ENCODE results near the gene FCN1. TPM values are rescaled to one million over a fixed set of nuclear protein-coding genes. Genes with fewer than 3 reads are reported as not detected.

FCN1 gene
- total and polyA plus RNA-seq, 2 of the 8 experiments (the other 6 are each of a cell fraction or from before 2014, with no cell fraction given): not detected

GRCh38 chr9:134936346-134937163, 18.8 kb upstream of the FCN1 start:
- H4K91ac ChIP-seq (replicated peaks; ENCODE audit: insufficient read length, low read length): no peak overlapping the region
- H3K4me3 ChIP-seq (ENCODE audit: extremely low read depth in 1 of 4, insufficient read depth in 2 of 4, low read depth in 3 of 4, low read length in 4 of 4): no peak overlapping the region
- H2AFZ ChIP-seq (ENCODE audit: low read length): no peak overlapping the region
- no peak overlapping the region for H3K56ac ChIP-seq (replicated peaks; ENCODE audit: insufficient read length, low read depth, low read length)
- no peak overlapping the region; the same call in 1 of the 2 replicates for H3K18ac ChIP-seq (ENCODE audit: extremely low read depth, low read length)
- FAIRE-seq: no peak
- H2BK20ac ChIP-seq (ENCODE audit: low read length): no peak overlapping the region
- no peak overlapping the region for H3K14ac ChIP-seq (ENCODE audit: insufficient read length)
- peak overlapping the region; percentile 65; the same call in 1 of the 2 replicates for H2AK5ac ChIP-seq (ENCODE audit: low read depth, low read length)
- H3K27ac ChIP-seq (ENCODE audit: low read depth, low read length): no peak overlapping the region
- no peak overlapping the region for H3K23ac ChIP-seq (ENCODE audit: insufficient read length)
- H3K9me3 ChIP-seq (ENCODE audit: insufficient read depth in 2 of 2, low read depth in 1 of 2, low read length in 1 of 2): no peaks in the 10 kb centered on the region
- CTCF ChIA-PET (ENCODE audit: partially characterized antibody): interaction anchor here (1.2 to 1.6 kb wide), 2 partner anchors 46 to 71 kb away, joined by 3 to 4 read pairs; no protein-coding TSS in a partner anchor
- H3K23me2 ChIP-seq (ENCODE audit: low read depth, low read length): no peaks in the 10 kb centered on the region
- TF ChIP-seq SP1 (IDR thresholded peaks at IDR 0.05; ENCODE audit: low read depth, low read length) (peak; percentile 32; the same call in 1 of the 2 replicates), MAX (IDR thresholded peaks at IDR 0.05) (no peak)
- no peaks in the 10 kb centered on the region for H3K79me1 ChIP-seq (ENCODE audit: low read depth, low read length)
- H3K4me2 ChIP-seq (ENCODE audit: insufficient read depth in 1 of 2, low read depth in 2 of 2, low read length in 2 of 2): no peak overlapping the region
- no peak for DNase-seq (ENCODE audit: low read depth in 1 of 2, low spot score in 2 of 2)
- no peaks in the 10 kb centered on the region for H3K79me2 ChIP-seq (ENCODE audit: control insufficient read depth in 1 of 2, insufficient read depth in 2 of 2, low read length in 2 of 2)
- no peak overlapping the region for H2BK5ac ChIP-seq (ENCODE audit: low read depth, low read length)
- H3K27me3 ChIP-seq (replicated peaks in 1 of 4; ENCODE audit: control insufficient read depth in 3 of 4, extremely low read depth in 1 of 4, insufficient read depth in 3 of 4, low read length in 3 of 4): no peaks in the 10 kb centered on the region
- no peak overlapping the region for H4K5ac ChIP-seq (ENCODE audit: insufficient read length, low read depth, low read length)
- no peaks in the 10 kb centered on the region for H4K20me1 ChIP-seq (replicated peaks in 1 of 2; ENCODE audit: control insufficient read depth in 1 of 2, insufficient read depth in 2 of 2, low read length in 2 of 2)
- 89% methylated on average over 13 of the region's 13 CpGs; no CpG with 5 or more reads in 1 of the 2 experiments for WGBS, 2 experiments (ENCODE audit: extremely low coverage in 1 of 2, insufficient coverage in 1 of 2, insufficient read length in 1 of 2, insufficient replicate concordance in 2 of 2, low coverage in 1 of 2, low lambda C conversion rate in 2 of 2, missing lambda C conversion rate in 1 of 2)
- H2BK15ac ChIP-seq (ENCODE audit: low read length): no peak overlapping the region
- POLR2A ChIA-PET (ENCODE audit: partially characterized antibody): interaction anchor here (1.1 kb wide), 1 partner anchor 41 kb away, joined by 3 read pairs; no protein-coding TSS in a partner anchor
- no peaks in the 10 kb centered on the region for H3K36me3 ChIP-seq (ENCODE audit: control insufficient read depth in 2 of 4, insufficient read depth in 4 of 4, low read length in 3 of 4)
- H4K8ac ChIP-seq (ENCODE audit: extremely low read depth, insufficient read depth, low read length): no peak overlapping the region
- H3K4me1 ChIP-seq (replicated peaks in 1 of 4; ENCODE audit: control insufficient read depth in 3 of 4, insufficient read depth in 4 of 4, low read length in 3 of 4): peaks cover 0 to 7% (median 3%) of the 10 kb centered on the region in 4 experiments; a peak in 4 of 7 replicates
- H3K9ac ChIP-seq (replicated peaks in 1 of 4; ENCODE audit: extremely low read depth in 1 of 4, low read depth in 3 of 4, low read length in 3 of 4): no peak overlapping the region
- H3K4ac ChIP-seq (replicated peaks; ENCODE audit: insufficient read length, low read depth, low read length): peak overlapping the region; percentile 8
- no peak overlapping the region for H2BK12ac ChIP-seq (ENCODE audit: low read depth, low read length)
- no peak overlapping the region for H2BK120ac ChIP-seq (replicated peaks; ENCODE audit: low read depth, low read length)

Measured in H1 (cell line).